Right ventricle myocardium superior (tissue), 1 donor: ENCODE measurements around the gene SMCO2. TPM values are rescaled to one million over a fixed set of nuclear protein-coding genes. Genes with fewer than 3 reads are reported as not detected.

Experiments used
- ATAC-seq: fragments of 200-7000 bp; cut with Tn5 transposase; one replicate; pipeline ENCODE4 v1.9.1; 2020; ENCODE audit warnings: mild to moderate bottlenecking; ENCODE audit not compliant: poor library complexity
- DNase-seq: peaks from one replicate; pipeline ENCODE4 v3.0.0-alpha.2; 2020
- intact Hi-C: fragments of 100-400 bp; cut with DNase I; formaldehyde crosslinking; loops from one replicate; pipeline ENCODE4 v1.11.2; 2022
- total RNA-seq: library from RNA; stranded (reverse); fragmentation: NEBNext Ultra II Directional; extraction: Animal tissue kit (Norgen Biotek cat#: 25700); gene quantifications from one replicate; pipeline ENCODE4 v1.2.1, GENCODE V29; 2021
- donor health status: DM: no; HTN: yes; CAD: no; lungs with severe emphysema.

SMCO2 gene
- total RNA-seq, 1 donor from 2014 or later = not detected

GRCh38 chr12:27517546-27517945 is 71.0 kb downstream of the SMCO2 start:
- intact Hi-C loops = no loop called here
- no peak for ATAC-seq

GRCh38 chr12:27517961-27518665 is 71.6 kb downstream of the SMCO2 start:
- ATAC-seq (no peak), DNase-seq (no peak)
- intact Hi-C loops = no loop called here

More at GRCh38 chr12:27517546-27517945, 71.0 kb downstream of the SMCO2 start:
- no peak for DNase-seq

- intact Hi-C loops = loop anchor here (5.0 kb wide), 1 partner anchor 126 kb away; no protein-coding TSS in a partner anchor
Measured at GRCh38 chr12:27521066-27521465, 74.5 kb downstream of the SMCO2 start.

GRCh38 chr12:27521981-27522380 is 75.4 kb downstream of the SMCO2 start:
- no peak for DNase-seq
- intact Hi-C loops = loop anchor here (5.0 kb wide), 1 partner anchor 125 kb away; no protein-coding TSS in a partner anchor
- no peak for ATAC-seq

More at GRCh38 chr12:27521066-27521465, 74.5 kb downstream of the SMCO2 start:
- ATAC-seq (no peak), DNase-seq (peak; percentile 51)

GRCh38 chr12:27523305-27523641 is 76.7 kb downstream of the SMCO2 start:
- intact Hi-C loops = loop anchor here (5.0 kb wide), 1 partner anchor 124 kb away; no protein-coding TSS in a partner anchor
- ATAC-seq (no peak), DNase-seq (no peak)

GRCh38 chr12:27523642-27524493 is 77.3 kb downstream of the SMCO2 start, which contains the start of gene PPFIBP1:
TSS of gene PPFIBP1 (plus strand) at chr12:27524206. CDS start at chr12:27633397, 109,191 bp downstream.
- intact Hi-C loops = loop anchor here (5.0 kb wide), 1 partner anchor 123 kb away; no protein-coding TSS in a partner anchor
- ATAC-seq = peak; percentile 98
- DNase-seq = peak; percentile 99

- intact Hi-C loops = loop anchor here (5.0 kb wide), 1 partner anchor 123 kb away; no protein-coding TSS in a partner anchor
- ATAC-seq = no peak
- DNase-seq = no peak
Measured at GRCh38 chr12:27524494-27524835, 77.9 kb downstream of the SMCO2 start.

- DNase-seq = no peak
- intact Hi-C loops = loop anchor here (5.0 kb wide), 1 partner anchor 122 kb away; no protein-coding TSS in a partner anchor
- no peak for ATAC-seq
Measured at GRCh38 chr12:27524839-27525753, 78.6 kb downstream of the SMCO2 start.

GRCh38 chr12:27527512-27527911 is 81.0 kb downstream of the SMCO2 start:
- ATAC-seq (no peak), DNase-seq (no peak)
- intact Hi-C loops = no loop called here

GRCh38 chr12:27528788-27529187 is 82.3 kb downstream of the SMCO2 start:
- no peak for DNase-seq
- no peak for ATAC-seq
- intact Hi-C loops = no loop called here

- no peak for DNase-seq
- no peak for ATAC-seq
- intact Hi-C loops = no loop called here
Measured at GRCh38 chr12:27530157-27530922, 83.8 kb downstream of the SMCO2 start.

GRCh38 chr12:27531896-27532295 is 85.4 kb downstream of the SMCO2 start:
- ATAC-seq (peak; percentile 12), DNase-seq (no peak)
- intact Hi-C loops = no loop called here

- DNase-seq = no peak
- no peak for ATAC-seq
- intact Hi-C loops = no loop called here
Measured at GRCh38 chr12:27534060-27534764, 87.7 kb downstream of the SMCO2 start.

GRCh38 chr12:27534765-27535161 is 88.2 kb downstream of the SMCO2 start:
- no peak for DNase-seq
- ATAC-seq = no peak
- intact Hi-C loops = no loop called here

GRCh38 chr12:27535318-27535717 is 88.8 kb downstream of the SMCO2 start:
- intact Hi-C loops = no loop called here
- DNase-seq = no peak
- no peak for ATAC-seq

GRCh38 chr12:27537855-27538675 is 91.5 kb downstream of the SMCO2 start:
- ATAC-seq = peak; percentile 53
- no peak for DNase-seq
- intact Hi-C loops = no loop called here
